Karpas-422 (cell line): ENCODE data around the gene TRIM49D1. TPM values are rescaled to one million over a fixed set of nuclear protein-coding genes. Genes with fewer than 3 reads are reported as not detected.
"Not testable (repeated sequence)": the region's sequence is repeated elsewhere in the genome, so short reads cannot be mapped to it uniquely, and the experiment has no call there.

ENCODE experiments used
- DNase-seq: peaks from one replicate; pipeline ENCODE4 v3.0.0-alpha.2; 2015
- H2AFZ ChIP-seq: fragments of 200-600 bp; sonication (generic); 2 replicates; pipeline ENCODE4 v1.6.1; 2014; ENCODE audit warnings: antibody characterized with exemption, low read length, mixed read lengths
- H3K27ac ChIP-seq: fragments of 200-600 bp; sonication (generic); 2 replicates; pipeline ENCODE4 v1.5.1; 2014; ENCODE audit warnings: mild to moderate bottlenecking, low read length, moderate library complexity
- H3K27me3 ChIP-seq: fragments of 200-600 bp; sonication (generic); 2 replicates; pipeline ENCODE4 v1.6.1; 2014; ENCODE audit warnings: low read length, mixed read lengths
- H3K36me3 ChIP-seq: fragments of 200-600 bp; sonication (generic); 2 replicates; pipeline ENCODE4 v1.6.1; 2014; ENCODE audit warnings: low read length, mixed read lengths; ENCODE audit not compliant: insufficient read depth
- H3K4me1 ChIP-seq: fragments of 200-600 bp; sonication (generic); 2 replicates; pipeline ENCODE4 v1.6.1; 2014; ENCODE audit warnings: mild to moderate bottlenecking, low read length, mixed read lengths
- H3K4me2 ChIP-seq: fragments of 200-600 bp; sonication (generic); 2 replicates; pipeline ENCODE4 v1.6.1; 2014; ENCODE audit warnings: low read length, low read depth, mild to moderate bottlenecking; ENCODE audit not compliant: poor library complexity, severe bottlenecking
- H3K4me3 ChIP-seq: fragments of 200-600 bp; sonication (generic); 2 replicates; pipeline ENCODE4 v1.5.1; 2014; ENCODE audit warnings: mild to moderate bottlenecking, antibody characterized with exemption, low read length, mixed read lengths
- H3K79me2 ChIP-seq: fragments of 200-600 bp; sonication (generic); 2 replicates; pipeline ENCODE4 v1.6.1; 2014; ENCODE audit warnings: mild to moderate bottlenecking, low read length, mixed read lengths
- H3K9ac ChIP-seq: fragments of 200-600 bp; sonication (generic); 2 replicates; pipeline ENCODE4 v1.6.0; 2014; ENCODE audit warnings: low read length
- H3K9me2 ChIP-seq: fragments of 200-600 bp; sonication (generic), shearing (Covaris generic); replicated peaks from 2 replicates; pipeline ENCODE4 v1.6.0; 2014; ENCODE audit warnings: mild to moderate bottlenecking, low read length, moderate library complexity; ENCODE audit not compliant: insufficient read depth
- H3K9me3 ChIP-seq: fragments of 300-700, 200-600 bp; sonication (generic); 2 replicates; pipeline ENCODE4 v1.6.1; 2014; ENCODE audit warnings: low read length, mixed read lengths
- H4K20me1 ChIP-seq: fragments of 200-600 bp; sonication (generic); 2 replicates; pipeline ENCODE4 v1.6.1; 2014; ENCODE audit warnings: mild to moderate bottlenecking, antibody characterized with exemption, low read length, low read depth; ENCODE audit not compliant: insufficient read depth
- small RNA-seq: library from RNA; depleted of rRNA; stranded (forward); fragments of <200 nt; gene quantifications from one replicate; pipeline ENCODE3, GENCODE V24; 2014
- total RNA-seq: library from RNA; depleted of rRNA; stranded (reverse); fragments of >200 nt; shearing (Covaris generic); gene quantifications from 2 replicates; pipeline ENCODE4 v1.2.3, GENCODE V29; 2014; ENCODE audit warnings: low replicate concordance; rRNA removed

TRIM49D1 gene
- total RNA-seq, 1 experiment from 2014 or later: not detected

- H3K9me2 ChIP-seq, DNase-seq, H3K4me3 ChIP-seq, H3K79me2 ChIP-seq, H3K4me1 ChIP-seq, H3K9ac ChIP-seq, H2AFZ ChIP-seq, H3K27me3 ChIP-seq, H4K20me1 ChIP-seq, H3K27ac ChIP-seq, H3K36me3 ChIP-seq, H3K4me2 ChIP-seq, H3K9me3 ChIP-seq: not testable (repeated sequence)
These were observed 56.8 kb downstream of the TRIM49D1 start for GRCh38 chr11:89865223-89865622.

GRCh38 chr11:89863906-89864704 lies 57.9 kb downstream of the TRIM49D1 start:
- not testable (repeated sequence) for H4K20me1 ChIP-seq, H3K79me2 ChIP-seq, H2AFZ ChIP-seq, DNase-seq, H3K36me3 ChIP-seq, H3K27ac ChIP-seq, H3K9me2 ChIP-seq, H3K27me3 ChIP-seq, H3K4me3 ChIP-seq, H3K9ac ChIP-seq, H3K9me3 ChIP-seq, H3K4me1 ChIP-seq, H3K4me2 ChIP-seq

Small RNA genes within 50 kb of the gene (small RNA-seq; reads per million reads assigned to genes)
- not detected for gene AP004607.1

Other genes with a start within 250 kb of the TRIM49D1 start
- not detected in 2 replicates for gene TRIM77, start 211.9 kb downstream of the TRIM49D1 start, total RNA-seq
- not detected in 2 replicates for gene TRIM49, start 113.7 kb downstream of the TRIM49D1 start, total RNA-seq
- not detected in 2 replicates for gene TRIM64B, start 43.8 kb downstream of the TRIM49D1 start, total RNA-seq
- gene TRIM49D2, start 1.8 kb upstream of the TRIM49D1 start, total RNA-seq: not detected in 2 replicates
- not detected in 2 replicates for gene TRIM64, start 43.8 kb upstream of the TRIM49D1 start, total RNA-seq
- not detected in 2 replicates for gene TRIM49C, start 108.9 kb upstream of the TRIM49D1 start, total RNA-seq
- not detected in 2 replicates for gene UBTFL1, start 163.7 kb upstream of the TRIM49D1 start, total RNA-seq
- gene NAALAD2, start 212.4 kb upstream of the TRIM49D1 start, total RNA-seq: not detected in 2 replicates